Thyroid gland (tissue), 4 donors: ENCODE results near the gene NEDD9. TPM values are rescaled to one million over a fixed set of nuclear protein-coding genes. Genes with fewer than 3 reads are reported as not detected.

Experiments used
- DNase-seq, 2 donors: peaks; one replicate each; pipeline ENCODE4 v3.0.0-alpha.2; 2019
- H3K27ac ChIP-seq, 3 donors: fragments of 200-600 bp; sonication (generic); 1 replicate in 2 of 3; 2 replicates in 1 of 3; pipeline ENCODE4 v1.5.1; 2016 to 2019; ENCODE audit warnings: mild to moderate bottlenecking in 1 of 3, moderate library complexity in 1 of 3
- H3K27me3 ChIP-seq: fragments of 200-600 bp; sonication (generic); one replicate; pipeline ENCODE4 v1.5.1; 2019
- H3K36me3 ChIP-seq, 2 donors: fragments of 200-600 bp; sonication (generic); one replicate each; pipeline ENCODE4 v1.5.1; 2016 to 2019
- H3K4me1 ChIP-seq, 2 donors: fragments of 200-600 bp; sonication (generic); one replicate each; pipeline ENCODE4 v1.5.1; 2017 to 2019
- H3K4me3 ChIP-seq, 3 donors: fragments of 200-600 bp; sonication (generic); replicated peaks in 1 of 3; 1 replicate in 2 of 3; 2 replicates in 1 of 3; pipeline ENCODE4 v1.5.1; 2016; ENCODE audit warnings: mild to moderate bottlenecking in 1 of 3
- H3K9me3 ChIP-seq: fragments of 200-600 bp; sonication (generic); one replicate; pipeline ENCODE4 v1.5.1; 2017
- CTCF ChIP-seq, 6 experiments: fragments of 200-600 bp in 3 of 6; fragments of 450-650 bp in 3 of 6; sonication (generic) in 3 of 6; IDR thresholded peaks; one replicate each; pipeline ENCODE4 v1.5.1; 2016 to 2019; ENCODE audit warnings: antibody characterized with exemption in 6 of 6, mild to moderate bottlenecking in 2 of 6, inconsistent platforms in 1 of 6, moderate library complexity in 1 of 6
- POLR2A ChIP-seq, 2 donors: fragments of 450-650 bp; IDR thresholded peaks; one replicate each; pipeline ENCODE4 v1.6.1; 2017; ENCODE audit warnings: antibody characterized with exemption in 2 of 2, mild to moderate bottlenecking in 2 of 2, moderate library complexity in 1 of 2
- WGBS, 2 donors: methylation state at CpG; one replicate each; pipeline ENCODE4 v1.1.5; 2017; 5-methylcytosine and 5-hydroxymethylcytosine counted together
- intact Hi-C: fragments of 100-400 bp; cut with DNase I; formaldehyde crosslinking; loops from one replicate; pipeline ENCODE4 v1.15.1; 2023
- total RNA-seq, 4 donors: library from RNA; depleted of rRNA; stranded (reverse); fragments of >200 nt; gene quantifications; one replicate each; pipeline ENCODE4 v1.2.3, GENCODE V29; 2016

The NEDD9 gene
- total RNA-seq, 4 donors from 2014 or later: 42.1 to 78.3 (median 61.7) TPM

- no peak overlapping the region for H3K4me3 ChIP-seq
- TF ChIP-seq CTCF (IDR thresholded peaks at IDR 0.05): no peak
- TF ChIP-seq POLR2A (IDR thresholded peaks at IDR 0.05): no peak
- intact Hi-C loops: no loop called here
- no peaks in the 10 kb centered on the region for H3K9me3 ChIP-seq
- H3K27ac ChIP-seq: no peak overlapping the region
- H3K36me3 ChIP-seq: no peaks in the 10 kb centered on the region
- H3K27me3 ChIP-seq: no peaks in the 10 kb centered on the region
- H3K4me1 ChIP-seq: peaks cover 11 to 27% of the 10 kb centered on the region in 2 donors
- DNase-seq: no peak
- WGBS, 2 donors: 84 to 89% methylated on average over 4 of the region's 4 CpGs
These were observed 36.5 kb upstream of the NEDD9 start for GRCh38 chr6:11268978-11269377.

GRCh38 chr6:11266926-11267325 lies 34.5 kb upstream of the NEDD9 start:
- no peak for DNase-seq

DNA sequence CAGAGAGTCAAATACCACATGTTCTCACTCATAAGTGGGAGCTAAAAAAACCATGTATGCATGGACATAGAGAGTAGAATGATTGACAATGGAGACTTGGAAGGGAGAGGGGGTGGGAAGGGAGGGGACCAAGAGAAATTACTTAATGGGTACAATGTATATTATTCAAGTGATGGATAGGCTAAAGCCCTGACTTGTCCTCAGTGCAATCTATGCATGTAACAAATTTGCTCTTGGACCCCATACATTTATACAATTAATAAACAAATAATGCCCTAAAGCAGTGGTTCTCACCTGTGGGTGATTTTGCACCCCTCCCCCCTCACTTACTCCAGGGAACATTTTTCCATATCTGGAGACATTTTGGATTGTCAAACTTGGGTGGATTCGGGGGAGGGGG lies 33.5 kb upstream of the NEDD9 start:
- no peak for DNase-seq
- Histone ChIP-seq H3K27ac (no peak overlapping the region), H3K4me3 (no peak overlapping the region), H3K36me3 (no peaks in the 10 kb centered on the region), H3K27me3 (no peaks in the 10 kb centered on the region), H3K9me3 (no peaks in the 10 kb centered on the region), H3K4me1 (peaks cover 32 to 37% of the 10 kb centered on the region in 2 donors)
- TF ChIP-seq CTCF (IDR thresholded peaks at IDR 0.05) (no peak), POLR2A (IDR thresholded peaks at IDR 0.05) (no peak)
- intact Hi-C loops: no loop called here
- 100% methylated on average over 1 of the region's 1 CpG for WGBS, 2 donors

More at GRCh38 chr6:11266926-11267325, 34.5 kb upstream of the NEDD9 start:
- Histone ChIP-seq H3K27me3 (no peaks in the 10 kb centered on the region), H3K9me3 (no peaks in the 10 kb centered on the region), H3K36me3 (no peaks in the 10 kb centered on the region), H3K4me1 (peaks cover 31 to 40% of the 10 kb centered on the region in 2 donors), H3K27ac (peak overlapping the region in 1 of 3 donors; percentile 37), H3K4me3 (no peak overlapping the region)
- WGBS, 2 donors: 60 to 68% methylated on average over 3 of the region's 3 CpGs
- TF ChIP-seq CTCF (IDR thresholded peaks at IDR 0.05): no peak
- no peak for TF ChIP-seq POLR2A (IDR thresholded peaks at IDR 0.05)
- intact Hi-C loops: no loop called here

DNA sequence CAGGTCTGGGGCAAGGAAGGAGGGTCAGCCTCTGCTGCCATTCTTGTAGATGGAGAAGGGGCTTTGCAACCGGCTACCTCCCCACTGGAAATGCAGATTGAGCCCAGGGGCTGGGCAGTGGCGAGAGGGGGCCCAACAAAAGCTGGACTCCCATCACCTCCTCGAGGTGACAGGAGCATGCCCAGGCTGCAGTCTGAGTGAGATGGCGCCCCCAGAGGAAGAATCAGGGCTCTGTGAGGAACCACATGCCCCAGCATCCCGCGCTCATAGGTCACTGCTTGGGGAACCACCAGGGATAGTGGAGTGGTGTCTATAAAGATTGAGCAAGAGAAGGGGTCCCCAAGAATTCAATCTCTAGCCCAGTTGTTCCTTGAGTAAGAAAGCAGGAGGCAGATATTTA lies 31.6 kb upstream of the NEDD9 start:
- Histone ChIP-seq H3K27ac (peak overlapping the region; percentile 76 to 92 (median 88)), H3K36me3 (no peaks in the 10 kb centered on the region), H3K4me1 (peaks cover 26 to 28% of the 10 kb centered on the region in 2 donors), H3K4me3 (no peak overlapping the region), H3K27me3 (no peaks in the 10 kb centered on the region), H3K9me3 (no peaks in the 10 kb centered on the region)
- 91 to 100% methylated on average over 3 to 6 of the region's 6 CpGs for WGBS, 2 donors
- TF ChIP-seq CTCF (IDR thresholded peaks at IDR 0.05): no peak
- no peak for TF ChIP-seq POLR2A (IDR thresholded peaks at IDR 0.05)
- no peak for DNase-seq
- intact Hi-C loops: no loop called here

GRCh38 chr6:11263291-11263775 lies 30.9 kb upstream of the NEDD9 start:
- H3K27ac ChIP-seq: peak overlapping the region; percentile 76 to 92 (median 88)
- no peak overlapping the region for H3K4me3 ChIP-seq
- DNase-seq: peak; percentile 89 to 92
- no peaks in the 10 kb centered on the region for H3K27me3 ChIP-seq
- intact Hi-C loops: no loop called here
- peak in 1 of 2 donors; percentile 52 for TF ChIP-seq POLR2A (IDR thresholded peaks at IDR 0.05)
- TF ChIP-seq CTCF (IDR thresholded peaks at IDR 0.05): peak in 1 of 6 experiments; percentile 16
- H3K4me1 ChIP-seq: peaks cover 34 to 36% of the 10 kb centered on the region in 2 donors
- 8 to 11% methylated on average over 5 of the region's 5 CpGs for WGBS, 2 donors
- no peaks in the 10 kb centered on the region for H3K36me3 ChIP-seq
- no peaks in the 10 kb centered on the region for H3K9me3 ChIP-seq
